Suprapubic skin (tissue), 4 donors: ENCODE results near the gene ADGRG2. TPM values are rescaled to one million over a fixed set of nuclear protein-coding genes. Genes with fewer than 3 reads are reported as not detected.
"Not testable (repeated sequence)": the region's sequence is repeated elsewhere in the genome, so short reads cannot be mapped to it uniquely, and the experiment has no call there.

Experiments
- DNase-seq, 2 donors: peaks; one replicate each; pipeline ENCODE4 v3.0.0-alpha.2; 2019; ENCODE audit warnings: low spot score in 2 of 2
- H3K27ac ChIP-seq: fragments of 200-600 bp; sonication (generic); one replicate; pipeline ENCODE4 v1.5.1; 2019
- H3K27me3 ChIP-seq: fragments of 200-600 bp; sonication (generic); one replicate; pipeline ENCODE4 v1.5.1; 2019
- H3K36me3 ChIP-seq: fragments of 200-600 bp; sonication (generic); one replicate; pipeline ENCODE4 v1.5.1; 2019
- H3K4me1 ChIP-seq: fragments of 200-600 bp; sonication (generic); one replicate; pipeline ENCODE4 v1.5.1; 2019
- H3K4me3 ChIP-seq: fragments of 200-600 bp; sonication (generic); one replicate; pipeline ENCODE4 v1.5.1; 2019; ENCODE audit warnings: mild to moderate bottlenecking
- H3K9me3 ChIP-seq: fragments of 200-600 bp; sonication (generic); one replicate; pipeline ENCODE4 v1.5.1; 2019
- EP300 ChIP-seq: sonication (generic); formaldehyde crosslinking; IDR thresholded peaks from one replicate; pipeline ENCODE4 v1.6.1; 2017; ENCODE audit warnings: antibody characterized with exemption
- POLR2A ChIP-seq, 2 donors: fragments of 450-650 bp; IDR thresholded peaks; one replicate each; pipeline ENCODE4 v1.6.1; 2017; ENCODE audit warnings: antibody characterized with exemption in 2 of 2, mild to moderate bottlenecking in 2 of 2, moderate library complexity in 2 of 2
- POLR2AphosphoS5 ChIP-seq, 3 donors: sonication (generic); formaldehyde crosslinking; IDR thresholded peaks; one replicate each; pipeline ENCODE4 v1.6.1; 2017; ENCODE audit warnings: antibody characterized with exemption in 3 of 3
- WGBS: methylation state at CpG from one replicate; pipeline ENCODE4 v1.1.5; 2018; 5-methylcytosine and 5-hydroxymethylcytosine counted together
- total RNA-seq, 4 donors: library from RNA; depleted of rRNA; stranded (reverse); fragments of >200 nt; gene quantifications; one replicate each; pipeline ENCODE4 v1.1.0, GENCODE V29; 2016
- TF ChIP-seq, protein P1 (sequence below), 2 donors: fragments of 200-600 bp in 1 of 2; fragments of 450-650 bp in 1 of 2; sonication (generic) in 1 of 2; IDR thresholded peaks; one replicate each; pipeline ENCODE4 v1.5.1; 2016 to 2019; ENCODE audit warnings: antibody characterized with exemption in 2 of 2, mild to moderate bottlenecking in 1 of 2, moderate library complexity in 1 of 2

The ADGRG2 gene
- total RNA-seq, 4 donors from 2014 or later = 0.24 to 2.0 (median 0.60) TPM

DNA sequence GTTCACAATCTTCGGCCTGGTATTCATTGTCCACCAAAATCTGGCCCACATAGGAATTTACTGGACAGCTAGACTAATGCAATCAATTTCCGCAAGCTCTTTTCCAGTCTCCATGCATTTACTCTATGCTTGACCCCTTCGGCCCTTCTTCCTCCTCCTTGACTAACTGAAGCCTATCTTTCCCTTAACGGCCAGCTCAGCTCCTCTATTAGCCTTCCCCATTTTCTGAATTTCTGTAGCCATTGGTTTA lies 137.2 kb downstream of the ADGRG2 start:
- 53% methylated on average over 4 of the region's 4 CpGs for WGBS
- Histone ChIP-seq H3K36me3 (no peaks in the 10 kb centered on the region), H3K27me3 (no peaks in the 10 kb centered on the region), H3K27ac (peak overlapping the region; percentile 91), H3K9me3 (no peaks in the 10 kb centered on the region), H3K4me3 (peak overlapping the region; percentile 75), H3K4me1 (peaks cover 17% of the 10 kb centered on the region)
- no peak for TF ChIP-seq EP300
- TF ChIP-seq, protein P1, sequence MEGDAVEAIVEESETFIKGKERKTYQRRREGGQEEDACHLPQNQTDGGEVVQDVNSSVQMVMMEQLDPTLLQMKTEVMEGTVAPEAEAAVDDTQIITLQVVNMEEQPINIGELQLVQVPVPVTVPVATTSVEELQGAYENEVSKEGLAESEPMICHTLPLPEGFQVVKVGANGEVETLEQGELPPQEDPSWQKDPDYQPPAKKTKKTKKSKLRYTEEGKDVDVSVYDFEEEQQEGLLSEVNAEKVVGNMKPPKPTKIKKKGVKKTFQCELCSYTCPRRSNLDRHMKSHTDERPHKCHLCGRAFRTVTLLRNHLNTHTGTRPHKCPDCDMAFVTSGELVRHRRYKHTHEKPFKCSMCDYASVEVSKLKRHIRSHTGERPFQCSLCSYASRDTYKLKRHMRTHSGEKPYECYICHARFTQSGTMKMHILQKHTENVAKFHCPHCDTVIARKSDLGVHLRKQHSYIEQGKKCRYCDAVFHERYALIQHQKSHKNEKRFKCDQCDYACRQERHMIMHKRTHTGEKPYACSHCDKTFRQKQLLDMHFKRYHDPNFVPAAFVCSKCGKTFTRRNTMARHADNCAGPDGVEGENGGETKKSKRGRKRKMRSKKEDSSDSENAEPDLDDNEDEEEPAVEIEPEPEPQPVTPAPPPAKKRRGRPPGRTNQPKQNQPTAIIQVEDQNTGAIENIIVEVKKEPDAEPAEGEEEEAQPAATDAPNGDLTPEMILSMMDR (IDR thresholded peaks at IDR 0.05) = no peak
- no peak for TF ChIP-seq POLR2AphosphoS5 (IDR thresholded peaks at IDR 0.05)
- TF ChIP-seq POLR2A (IDR thresholded peaks at IDR 0.05) = no peak
- no peak for DNase-seq

DNA sequence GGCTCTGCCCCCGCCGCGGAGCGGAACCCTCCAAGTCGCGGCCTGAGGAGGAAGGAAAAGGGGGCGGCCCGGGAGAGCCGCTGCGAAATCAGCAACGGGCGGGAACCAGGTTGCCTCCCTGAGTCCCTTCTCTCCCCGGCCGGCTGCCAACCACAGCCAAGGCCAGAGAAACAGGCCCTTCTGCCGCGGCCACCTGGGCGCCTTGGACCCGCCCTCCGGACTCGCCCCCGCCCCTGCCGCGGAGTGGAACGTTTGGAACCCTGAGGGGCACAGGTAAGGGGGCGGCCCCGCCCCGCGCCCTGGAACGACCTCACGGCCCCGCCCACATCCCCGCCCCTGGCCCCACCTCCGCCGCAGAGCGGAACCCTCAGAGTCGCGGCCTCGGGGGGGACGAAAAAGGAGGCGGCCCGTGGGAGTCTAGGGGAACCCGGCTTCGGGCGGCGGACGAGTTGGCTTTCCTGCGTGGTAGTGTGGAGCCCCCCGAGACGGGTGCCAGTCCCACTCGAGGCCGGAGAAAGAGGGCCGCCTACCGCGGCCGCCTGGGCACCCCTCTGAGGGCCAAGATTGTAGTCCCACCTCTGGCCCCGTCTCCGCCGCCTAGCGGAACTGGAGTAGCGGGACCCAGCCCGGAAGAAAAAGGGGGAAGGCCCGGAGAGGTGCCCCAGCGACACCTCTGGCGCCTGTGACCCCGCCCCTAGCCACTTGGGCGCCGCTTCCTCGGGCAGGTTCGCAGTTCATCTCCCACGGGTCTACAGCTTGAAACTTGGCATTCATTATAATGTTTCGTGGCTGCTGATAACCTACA lies 137.7 kb downstream of the ADGRG2 start:
- no peaks in the 10 kb centered on the region for H3K27me3 ChIP-seq
- H3K4me3 ChIP-seq = peak overlapping the region; percentile 75
- no peaks in the 10 kb centered on the region for H3K9me3 ChIP-seq
- WGBS = 26% methylated on average over 16 of the region's 71 CpGs
- H3K36me3 ChIP-seq = no peaks in the 10 kb centered on the region
- peak overlapping the region; percentile 91 for H3K27ac ChIP-seq
- H3K4me1 ChIP-seq = peaks cover 17% of the 10 kb centered on the region
- peak; percentile 84 for DNase-seq
- TF ChIP-seq EP300 = no peak
- TF ChIP-seq, protein P1 (IDR thresholded peaks at IDR 0.05) = peak; percentile 38 to 46

DNA sequence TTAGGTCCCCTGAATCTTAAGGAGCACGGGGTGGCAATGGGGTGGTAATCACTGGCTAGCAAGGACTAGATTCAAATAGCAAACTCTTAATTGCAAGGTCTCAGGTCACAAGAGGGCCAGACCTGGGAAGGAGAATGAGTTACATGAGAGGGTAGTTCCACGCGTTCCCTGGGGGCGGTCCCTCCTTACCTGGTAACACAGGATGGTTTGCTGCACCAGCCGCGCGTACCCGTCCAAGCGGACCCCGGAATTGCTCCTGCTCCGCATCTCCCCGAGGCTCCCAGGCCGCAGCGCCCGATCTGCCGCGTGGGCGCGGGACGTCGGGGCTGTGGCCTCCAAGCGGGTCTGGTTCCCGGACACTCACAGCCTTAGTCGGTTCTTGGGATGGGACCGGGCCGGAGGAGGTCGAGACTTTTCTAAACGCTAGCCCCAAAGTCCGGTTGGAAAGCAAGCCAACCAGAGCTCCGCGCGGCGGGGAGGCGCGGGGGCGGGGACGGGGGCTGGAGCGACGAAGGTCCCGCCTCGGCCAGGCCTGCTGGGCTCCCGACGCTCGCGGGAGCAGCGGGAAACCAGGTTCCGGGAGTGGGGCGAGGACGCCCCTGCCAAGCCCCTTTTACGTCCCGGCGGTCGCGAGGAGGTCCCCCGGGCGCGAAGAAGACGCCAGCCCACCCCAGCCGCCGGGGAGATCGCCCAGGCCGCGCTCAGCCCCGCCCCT lies 138.4 kb downstream of the ADGRG2 start, which contains the start of gene PHKA2:
Gene PHKA2, minus strand, starts transcription at position 449 of the 715 bp plus-strand sequence. Its CDS starts 182 bp downstream, at position 267.
- H3K4me3 ChIP-seq = peak within 1 kb of the TSS; percentile 75
- H3K27ac ChIP-seq = peak within 1 kb of the TSS; percentile 91
- 23% methylated on average over 7 of the region's 64 CpGs for WGBS
- peak; percentile 67 to 76 for DNase-seq
- H3K4me1 ChIP-seq = peaks cover 17% of the 10 kb centered on the region
- no peaks in the 10 kb centered on the region for H3K9me3 ChIP-seq
- no peak for TF ChIP-seq POLR2AphosphoS5 (IDR thresholded peaks at IDR 0.05)
- TF ChIP-seq EP300 = no peak
- no peak for TF ChIP-seq POLR2A (IDR thresholded peaks at IDR 0.05)
- TF ChIP-seq, protein P1 (IDR thresholded peaks at IDR 0.05) = no peak
- H3K36me3 ChIP-seq = no peaks in the 10 kb centered on the region
- H3K27me3 ChIP-seq = no peaks in the 10 kb centered on the region

DNA sequence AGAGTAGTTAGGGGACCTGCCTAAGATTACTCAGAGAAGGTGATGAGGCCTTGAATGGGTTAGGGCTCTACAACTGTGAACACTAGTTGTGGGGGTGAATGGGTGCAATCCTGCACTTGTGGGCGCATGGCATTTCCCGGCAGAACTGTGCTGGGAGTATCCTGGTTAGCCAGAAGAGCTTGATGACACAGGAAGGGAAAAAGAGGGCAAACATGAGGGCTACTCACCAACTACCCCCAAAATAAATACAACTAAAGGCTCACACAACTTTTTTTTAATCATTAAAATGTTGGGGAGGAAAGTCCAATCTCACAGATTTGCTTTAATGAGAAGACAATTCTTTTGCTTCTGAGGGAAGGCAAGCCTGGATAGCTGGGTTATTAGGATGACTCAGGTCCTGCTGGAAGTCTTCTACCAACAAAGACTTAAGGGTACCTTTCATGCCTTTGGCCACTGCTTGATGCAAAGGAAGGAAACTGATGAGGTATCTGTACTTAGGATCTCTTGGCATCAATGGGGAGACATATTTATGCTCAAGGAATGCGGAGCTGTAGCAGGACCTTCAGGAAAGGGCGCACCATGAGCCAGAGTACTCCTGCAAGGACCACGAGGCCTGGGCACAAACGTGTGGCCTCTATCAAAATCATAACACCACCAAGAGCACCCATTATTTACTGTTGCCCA lies 141.0 kb downstream of the ADGRG2 start:
- no peaks in the 10 kb centered on the region for H3K9me3 ChIP-seq
- no peak for DNase-seq
- no peak overlapping the region for H3K27ac ChIP-seq
- H3K27me3 ChIP-seq = no peaks in the 10 kb centered on the region
- H3K4me3 ChIP-seq = no peak overlapping the region
- peaks cover 17% of the 10 kb centered on the region for H3K4me1 ChIP-seq
- WGBS = 85% methylated on average over 6 of the region's 6 CpGs
- TF ChIP-seq, protein P1 (IDR thresholded peaks at IDR 0.05) = no peak
- no peak for TF ChIP-seq POLR2A (IDR thresholded peaks at IDR 0.05)
- TF ChIP-seq EP300 = no peak
- TF ChIP-seq POLR2AphosphoS5 (IDR thresholded peaks at IDR 0.05) = no peak
- no peaks in the 10 kb centered on the region for H3K36me3 ChIP-seq

DNA sequence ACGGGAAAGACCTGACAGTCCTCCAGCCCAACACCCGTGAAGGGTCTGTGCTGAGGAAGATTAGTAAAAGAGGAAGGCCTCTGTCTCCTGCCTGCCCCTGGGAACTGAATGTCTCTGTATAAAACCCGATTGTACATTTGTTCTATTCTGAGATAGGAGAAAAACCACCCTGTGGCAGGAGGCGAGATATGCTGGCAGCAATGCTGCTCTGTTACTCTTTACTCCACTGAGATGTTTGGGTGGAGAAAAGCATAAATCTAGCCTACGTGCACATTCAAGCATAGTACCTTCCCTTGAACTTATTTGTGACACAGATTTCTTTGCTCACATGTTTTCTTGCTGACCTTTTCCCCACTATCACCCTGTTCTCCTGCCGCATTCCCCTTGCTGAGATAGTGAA lies 142.0 kb downstream of the ADGRG2 start:
- H3K4me3 ChIP-seq, H3K27me3 ChIP-seq, H3K36me3 ChIP-seq, H3K9me3 ChIP-seq, H3K27ac ChIP-seq, DNase-seq: not testable (repeated sequence)
- peaks cover 14% of the 10 kb centered on the region for H3K4me1 ChIP-seq
- WGBS = 78% methylated on average over 6 of the region's 6 CpGs
